ENCODE data around the gene SYNM. TPM values are rescaled to one million over a fixed set of nuclear protein-coding genes. Genes with fewer than 3 reads are reported as not detected.

SYNM gene
- total and polyA plus RNA-seq, 2 of the 8 experiments (the other 6 are each of a cell fraction or from before 2014, with no cell fraction given) = 0.89 to 2.0 TPM

- Histone ChIP-seq H3K4me2 (ENCODE audit: insufficient read depth in 1 of 2, low read depth in 2 of 2, low read length in 2 of 2) (no peak overlapping the region), H4K20me1 (replicated peaks in 1 of 2; ENCODE audit: control insufficient read depth in 1 of 2, insufficient read depth in 2 of 2, low read length in 2 of 2) (no peaks in the 10 kb centered on the region), H3K23ac (ENCODE audit: insufficient read length) (no peak overlapping the region), H3K23me2 (ENCODE audit: low read depth, low read length) (no peaks in the 10 kb centered on the region), H4K5ac (ENCODE audit: insufficient read length, low read depth, low read length) (no peak overlapping the region), H3K4ac (replicated peaks; ENCODE audit: insufficient read length, low read depth, low read length) (no peak overlapping the region), H2AFZ (ENCODE audit: low read length) (no peak overlapping the region), H3K4me1 (replicated peaks in 1 of 4; ENCODE audit: control insufficient read depth in 3 of 4, insufficient read depth in 4 of 4, low read length in 3 of 4) (peaks cover 0 to 9% (median 5%) of the 10 kb centered on the region in 4 experiments; a peak in 5 of 7 replicates), H3K9ac (replicated peaks in 1 of 4; ENCODE audit: extremely low read depth in 1 of 4, low read depth in 3 of 4, low read length in 3 of 4) (no peak overlapping the region), H2AK5ac (ENCODE audit: low read depth, low read length) (no peak overlapping the region), H3K18ac (ENCODE audit: extremely low read depth, low read length) (no peak overlapping the region), H2BK5ac (ENCODE audit: low read depth, low read length) (no peak overlapping the region), H2BK120ac (replicated peaks; ENCODE audit: low read depth, low read length) (no peak overlapping the region), H3K27ac (ENCODE audit: low read depth, low read length) (no peak overlapping the region), H3K27me3 (replicated peaks in 1 of 4; ENCODE audit: control insufficient read depth in 3 of 4, extremely low read depth in 1 of 4, insufficient read depth in 3 of 4, low read length in 3 of 4) (no peaks in the 10 kb centered on the region; a peak in 2 of 7 replicates), H3K14ac (ENCODE audit: insufficient read length) (no peak overlapping the region), H2BK20ac (ENCODE audit: low read length) (no peak overlapping the region), H3K4me3 (ENCODE audit: extremely low read depth in 1 of 4, insufficient read depth in 2 of 4, low read depth in 3 of 4, low read length in 4 of 4) (no peak overlapping the region), H3K79me1 (ENCODE audit: low read depth, low read length) (no peaks in the 10 kb centered on the region), H3K36me3 (ENCODE audit: control insufficient read depth in 2 of 4, insufficient read depth in 4 of 4, low read length in 3 of 4) (no peaks in the 10 kb centered on the region), H2BK15ac (ENCODE audit: low read length) (no peak overlapping the region), H3K79me2 (ENCODE audit: control insufficient read depth in 1 of 2, insufficient read depth in 2 of 2, low read length in 2 of 2) (no peaks in the 10 kb centered on the region), H3K9me3 (ENCODE audit: insufficient read depth in 2 of 2, low read depth in 1 of 2, low read length in 1 of 2) (no peaks in the 10 kb centered on the region), H4K8ac (ENCODE audit: extremely low read depth, insufficient read depth, low read length) (no peak overlapping the region), H2BK12ac (ENCODE audit: low read depth, low read length) (no peak overlapping the region), H3K56ac (replicated peaks; ENCODE audit: insufficient read length, low read depth, low read length) (no peak overlapping the region), H4K91ac (replicated peaks; ENCODE audit: insufficient read length, low read length) (no peak overlapping the region)
- CTCF ChIA-PET (ENCODE audit: partially characterized antibody) = interaction anchor here (2.8 to 4.6 kb wide), 2 partner anchors 8 to 16 kb away, joined by 19 to 25 read pairs; no protein-coding TSS in a partner anchor
- FAIRE-seq (no peak), DNase-seq (ENCODE audit: low read depth in 1 of 2, low spot score in 2 of 2) (no peak)
- 93% methylated on average over 12 of the region's 13 CpGs; no CpG with 5 or more reads in 1 of the 2 experiments for WGBS, 2 experiments (ENCODE audit: extremely low coverage in 1 of 2, insufficient coverage in 1 of 2, insufficient read length in 1 of 2, insufficient replicate concordance in 2 of 2, low coverage in 1 of 2, low lambda C conversion rate in 2 of 2, missing lambda C conversion rate in 1 of 2)
- POLR2A ChIA-PET (ENCODE audit: partially characterized antibody) = no interaction called here
- TF ChIP-seq GTF2F1 (IDR thresholded peaks at IDR 0.05; ENCODE audit: borderline replicate concordance, low read depth, low read length) = no peak
- no peak for TF ChIP-seq CEBPB (IDR thresholded peaks at IDR 0.05; ENCODE audit: low read depth, low read length)
- TF ChIP-seq TCF12 (IDR thresholded peaks at IDR 0.05; ENCODE audit: low read depth, low read length) = no peak
- TF ChIP-seq ATF3 (IDR thresholded peaks at IDR 0.05; ENCODE audit: insufficient read depth, low read depth, low read length) = no peak
- TF ChIP-seq POU5F1 (IDR thresholded peaks at IDR 0.05; ENCODE audit: low read depth, low read length) = no peak
- no peak for TF ChIP-seq ASH2L (IDR thresholded peaks at IDR 0.05; ENCODE audit: low read length)
- no peak for TF ChIP-seq EGR1 (IDR thresholded peaks at IDR 0.05; ENCODE audit: borderline replicate concordance, low read depth, low read length)
- no peak for TF ChIP-seq USF2 (IDR thresholded peaks at IDR 0.05; ENCODE audit: low read length)
- no peak for TF ChIP-seq CHD2 (IDR thresholded peaks at IDR 0.05; ENCODE audit: low read length)
- no peak for TF ChIP-seq TAF7 (optimal IDR thresholded peaks at IDR 0.05; ENCODE audit: borderline replicate concordance, low read depth, low read length)
- no peak for TF ChIP-seq RFX5 (IDR thresholded peaks at IDR 0.05; ENCODE audit: borderline replicate concordance, low read depth, low read length)
- no peak for TF ChIP-seq HDAC2 (IDR thresholded peaks at IDR 0.05; ENCODE audit: borderline replicate concordance in 1 of 2, low read depth in 2 of 2, low read length in 2 of 2)
Measured at GRCh38 chr15:99092554-99093172, 12.2 kb upstream of the SYNM start.
